Measurements from ENCODE around the gene ESCO1.
"Not testable (repeated sequence)": the region's sequence is repeated elsewhere in the genome, so short reads cannot be mapped to it uniquely, and the experiment has no call there.

ESCO1 gene

DNA sequence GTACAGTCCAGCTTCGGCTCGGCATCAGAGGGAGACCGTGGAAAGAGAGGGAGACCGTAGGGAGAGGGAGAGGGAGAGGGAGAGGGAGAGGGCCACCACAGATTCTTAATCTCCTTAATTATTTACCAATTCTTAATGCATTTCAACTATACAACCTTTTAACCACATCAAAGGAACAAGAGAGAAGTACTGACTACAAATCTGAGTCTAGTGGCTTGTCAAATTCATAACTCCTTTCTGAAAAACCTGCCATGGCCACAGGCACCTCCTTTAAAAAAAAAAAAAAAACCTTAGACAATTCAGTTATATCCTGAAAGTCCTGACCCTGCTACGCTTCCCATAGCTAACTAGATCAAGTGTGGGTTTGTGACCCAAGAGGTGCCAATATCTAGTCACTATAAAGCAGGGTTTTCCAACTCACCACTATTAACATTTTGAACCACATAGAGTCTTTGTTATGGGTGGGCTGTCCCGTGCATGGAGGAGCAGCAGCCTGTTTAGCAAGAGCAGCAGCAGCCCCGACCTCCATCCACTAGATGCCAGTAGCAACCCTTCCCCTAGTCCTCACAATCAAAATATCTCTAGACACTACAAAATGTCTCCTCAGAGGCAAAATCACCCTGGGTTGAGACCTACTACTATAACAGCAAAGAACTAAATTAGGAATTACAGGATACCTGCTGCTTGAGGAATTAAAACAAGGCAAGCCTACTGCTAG lies 6.8 kb downstream of the ESCO1 start:
- DNase-seq (ENCODE audit: low read depth), result no peak

DNA sequence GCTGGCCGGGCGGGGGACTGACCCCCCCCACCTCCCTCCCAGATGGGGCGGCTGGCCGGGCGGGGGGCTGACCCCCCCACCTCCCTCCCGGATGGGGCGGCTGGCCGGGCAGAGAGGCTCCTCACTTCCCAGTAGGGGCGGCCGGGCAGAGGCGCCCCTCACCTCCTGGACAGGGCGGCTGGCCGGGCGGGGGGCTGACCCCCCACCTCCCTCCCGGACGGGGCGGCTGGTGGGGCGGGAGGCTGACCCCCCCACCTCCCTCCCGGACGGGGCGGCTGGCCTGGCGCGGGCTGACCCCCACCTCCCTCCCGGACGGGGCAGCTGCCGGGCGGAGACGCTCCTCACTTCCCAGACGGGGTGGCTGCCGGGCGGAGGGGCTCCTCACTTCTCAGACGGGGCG lies 8.1 kb downstream of the ESCO1 start:
- not testable (repeated sequence) for DNase-seq (ENCODE audit: low read depth)

DNA sequence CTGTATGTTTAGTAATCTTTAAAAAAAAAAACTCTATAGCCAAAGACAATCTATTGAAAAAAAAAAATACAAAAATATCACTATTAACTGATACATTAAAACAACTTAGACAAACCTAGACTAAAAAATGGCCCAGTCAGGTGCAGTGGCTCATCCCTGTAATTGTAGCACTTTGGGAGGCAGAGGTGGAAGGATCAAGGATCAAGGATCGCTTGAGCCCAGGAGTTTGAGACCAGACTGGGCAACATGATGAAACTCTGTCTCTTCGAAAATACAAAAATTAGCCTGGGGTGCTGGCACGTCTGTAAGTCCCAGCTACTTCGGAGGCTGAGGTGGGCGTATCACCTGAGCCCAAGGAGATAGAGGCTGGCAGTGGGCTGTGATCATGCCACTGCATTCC lies 16.1 kb downstream of the ESCO1 start:
- DNase-seq (ENCODE audit: low read depth), result no peak

DNA sequence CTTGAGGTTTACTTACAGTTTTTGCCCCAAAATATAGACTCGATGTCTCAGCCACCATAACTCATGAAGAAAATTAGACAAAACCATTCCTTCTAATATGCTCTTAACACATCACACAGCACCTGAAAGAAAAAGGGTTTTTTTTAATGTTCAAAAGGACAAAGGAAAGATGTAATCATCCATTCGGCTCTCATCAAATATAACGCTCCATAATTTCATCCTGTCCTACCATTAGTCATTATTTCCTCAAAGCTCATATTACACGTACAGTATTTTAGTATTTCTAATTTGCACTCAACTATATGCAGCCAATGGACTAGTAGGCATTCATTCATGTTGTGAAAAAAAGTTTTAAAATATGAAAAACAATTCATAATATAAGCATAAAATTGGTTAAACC lies 24.8 kb downstream of the ESCO1 start:
- DNase-seq (ENCODE audit: low read depth), result no peak

DNA sequence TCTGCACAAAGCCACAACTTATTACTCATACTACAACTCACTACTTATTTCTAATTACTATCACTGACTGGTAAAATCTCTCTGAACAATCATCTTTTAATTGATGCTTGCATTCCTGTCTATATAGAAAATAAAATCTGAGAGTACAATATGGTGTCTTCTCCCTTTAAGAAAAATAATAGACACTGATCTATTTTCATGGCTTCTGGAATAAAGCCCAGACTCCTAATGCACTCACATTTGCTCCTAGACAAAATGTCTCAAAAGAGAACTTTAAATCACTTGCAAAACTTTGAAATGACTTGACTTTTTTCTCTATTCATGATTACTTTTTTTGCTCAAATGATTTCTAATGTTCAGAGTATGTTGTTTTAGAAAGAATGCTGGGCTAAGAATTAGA lies 28.7 kb downstream of the ESCO1 start:
- no peak for DNase-seq (ENCODE audit: low read depth)

DNA sequence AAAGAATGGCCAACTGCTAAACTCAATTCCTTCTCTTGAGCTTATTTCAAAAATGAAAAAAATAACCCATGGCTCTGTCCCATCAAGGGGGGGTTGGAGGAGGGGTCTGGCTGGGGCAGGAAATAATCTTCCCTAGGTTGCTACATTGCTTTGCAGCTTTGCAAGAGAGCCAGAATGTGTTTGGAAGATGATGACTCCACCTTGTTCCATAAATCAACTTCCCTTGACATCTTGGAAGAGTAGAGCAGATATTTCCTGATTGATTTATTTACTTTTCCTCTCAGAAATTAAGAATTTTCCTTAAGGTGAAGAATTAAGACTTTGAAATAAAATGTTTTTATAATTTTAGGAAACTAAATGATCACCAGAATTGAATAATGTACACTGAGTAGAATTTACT lies 41.3 kb downstream of the ESCO1 start:
- DNase-seq (ENCODE audit: low read depth), result no peak

DNA sequence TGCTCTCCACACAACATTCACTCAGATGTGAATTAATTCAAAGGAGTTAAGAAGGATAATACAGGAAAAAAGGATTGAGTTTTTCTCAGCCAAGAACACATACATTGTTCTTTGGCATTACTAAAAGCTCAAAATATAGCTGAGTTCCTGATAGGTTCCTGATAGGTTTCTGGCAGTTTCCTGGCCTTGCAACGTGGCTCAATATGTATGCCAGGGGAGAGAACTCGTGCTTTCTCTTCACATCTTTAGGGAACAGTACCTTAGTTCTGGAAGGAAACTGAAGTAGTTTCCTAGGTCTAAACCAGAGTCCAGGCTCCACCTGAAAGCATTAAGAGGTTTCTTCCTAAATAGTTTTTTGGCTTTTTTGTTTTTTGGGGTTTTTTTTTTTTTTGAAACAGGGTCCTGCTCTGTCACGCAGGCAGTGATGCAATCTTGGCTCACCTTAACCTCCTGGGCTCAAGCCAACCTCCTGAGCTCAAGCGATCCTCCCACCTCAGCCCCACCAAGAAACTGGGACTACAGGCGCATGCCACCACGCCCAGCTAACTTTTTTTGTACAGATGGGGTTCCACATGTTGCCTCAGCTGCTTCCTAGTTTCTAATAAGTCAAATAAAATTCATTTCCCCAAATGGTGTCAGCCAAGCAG lies 42.8 kb downstream of the ESCO1 start:
- DNase-seq (ENCODE audit: low read depth), result no peak

DNA sequence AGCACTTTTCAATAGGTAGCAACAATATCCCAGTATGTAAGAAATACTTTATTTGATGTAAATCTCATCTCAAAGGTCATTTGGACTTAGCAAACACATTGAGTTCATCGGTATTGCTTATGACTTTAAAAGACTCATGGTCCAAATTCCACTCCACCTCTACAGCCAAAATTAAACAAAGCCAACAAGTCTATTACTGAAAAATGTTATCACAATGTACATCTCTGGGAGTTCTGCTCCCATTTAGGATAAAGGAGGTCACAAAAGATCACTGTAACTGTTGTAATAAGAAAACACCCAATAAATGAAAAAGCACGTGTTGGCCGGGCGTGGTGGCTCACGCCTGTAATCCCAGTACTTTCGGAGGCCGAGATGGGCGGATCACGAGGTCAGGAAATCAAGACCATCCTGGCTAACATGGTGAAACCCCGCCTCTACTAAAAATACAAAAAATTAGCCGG lies 50.0 kb downstream of the ESCO1 start:
- no peak for DNase-seq (ENCODE audit: low read depth)

DNA sequence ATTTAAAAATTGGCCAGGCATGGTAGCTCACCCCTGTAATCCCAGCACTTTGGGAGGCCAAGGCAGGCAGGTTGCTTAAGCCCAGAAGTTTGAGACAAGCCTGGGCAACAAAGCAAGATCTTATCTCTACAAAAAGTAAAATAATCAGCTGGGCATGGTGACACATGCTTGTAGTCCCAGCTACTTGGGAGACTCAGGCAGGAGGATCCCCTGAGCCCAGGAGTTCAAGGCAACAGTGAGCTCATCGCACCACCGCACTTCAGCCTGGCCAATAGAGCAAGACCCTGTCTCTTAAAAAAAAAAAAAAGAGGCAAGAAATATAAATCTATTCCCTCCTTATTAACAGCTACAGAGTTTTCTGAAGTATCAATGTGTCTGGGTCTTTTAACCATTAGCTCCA lies 51.9 kb downstream of the ESCO1 start:
- DNase-seq (ENCODE audit: low read depth), result no peak

DNA sequence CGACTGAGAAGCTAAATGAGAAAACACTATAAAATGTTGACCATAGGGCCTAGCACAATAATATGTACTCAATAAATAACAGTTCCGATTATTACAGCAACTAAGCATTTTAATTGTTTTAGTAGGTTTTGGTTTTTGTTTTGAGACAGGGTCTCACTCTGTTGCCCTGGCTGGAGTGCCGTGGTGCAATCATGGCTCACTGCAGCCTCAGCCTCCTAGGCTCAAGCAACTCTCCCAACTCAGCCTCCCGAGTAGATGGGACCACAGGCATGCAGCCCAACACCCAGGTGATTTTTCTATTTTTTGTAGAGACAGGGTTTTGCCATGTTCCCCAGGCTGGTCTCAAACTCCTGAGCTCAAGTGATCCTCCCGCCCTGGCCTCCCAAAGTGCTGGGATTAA lies 54.1 kb downstream of the ESCO1 start:
- DNase-seq (ENCODE audit: low read depth), result no peak

DNA sequence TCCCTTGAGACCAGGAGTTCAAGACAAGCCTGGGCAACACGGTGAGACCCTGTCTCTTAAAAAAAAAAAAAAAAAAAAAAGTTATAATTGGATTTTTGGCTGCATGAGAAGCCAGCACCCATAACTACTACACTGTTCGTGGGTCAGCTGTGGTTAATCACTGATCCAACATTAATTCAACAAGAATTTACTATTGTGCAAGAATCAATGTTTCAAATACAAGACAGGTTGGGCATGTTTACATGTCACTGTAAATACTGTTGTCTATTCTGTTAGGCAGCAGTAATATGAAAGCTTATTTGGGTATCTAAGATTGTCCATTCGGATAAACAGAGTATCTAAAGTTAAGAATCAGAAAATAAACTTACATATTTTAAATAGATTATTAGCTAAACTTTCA lies 62.3 kb downstream of the ESCO1 start:
- DNase-seq (ENCODE audit: low read depth), result no peak

DNA sequence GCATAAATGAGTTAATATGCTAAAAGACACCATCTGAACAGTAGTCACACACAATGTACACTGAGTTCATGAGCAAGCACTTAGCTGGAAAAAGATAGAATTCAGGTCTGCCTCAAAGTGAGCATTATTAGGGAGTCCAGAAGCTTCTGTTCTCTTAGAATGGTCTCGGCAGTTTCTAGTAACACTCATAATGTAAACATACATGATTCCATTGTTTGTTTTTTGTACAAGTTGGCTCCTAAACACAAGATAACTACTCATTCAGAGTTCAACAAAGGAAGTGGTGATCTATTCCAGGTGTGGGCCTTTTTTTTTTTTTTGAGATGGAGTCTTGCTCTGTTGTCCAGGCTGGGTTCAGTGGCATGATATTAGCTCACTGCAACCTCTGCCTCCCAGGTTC lies 66.2 kb downstream of the ESCO1 start:
- no peak for DNase-seq (ENCODE audit: low read depth)

DNA sequence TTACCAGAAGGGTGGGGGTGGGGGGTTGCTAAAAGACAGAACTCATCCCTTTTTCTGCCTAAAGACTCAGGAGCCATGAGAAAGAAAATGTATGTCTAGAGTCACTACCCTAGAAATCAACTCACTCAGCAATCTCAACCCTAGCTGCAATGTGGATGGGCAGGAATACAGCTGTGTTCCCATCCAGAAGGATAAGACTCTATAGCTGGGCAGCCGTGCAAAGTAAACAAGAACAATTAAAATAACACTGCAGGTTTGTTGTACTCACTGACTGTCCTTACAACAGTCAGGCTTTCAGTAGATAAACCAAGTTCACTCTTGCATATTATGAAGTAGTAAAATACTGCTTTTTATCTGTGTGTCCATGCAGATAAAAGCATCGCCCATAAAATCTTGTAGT lies 74.0 kb downstream of the ESCO1 start:
- no peak for DNase-seq (ENCODE audit: low read depth)

DNA sequence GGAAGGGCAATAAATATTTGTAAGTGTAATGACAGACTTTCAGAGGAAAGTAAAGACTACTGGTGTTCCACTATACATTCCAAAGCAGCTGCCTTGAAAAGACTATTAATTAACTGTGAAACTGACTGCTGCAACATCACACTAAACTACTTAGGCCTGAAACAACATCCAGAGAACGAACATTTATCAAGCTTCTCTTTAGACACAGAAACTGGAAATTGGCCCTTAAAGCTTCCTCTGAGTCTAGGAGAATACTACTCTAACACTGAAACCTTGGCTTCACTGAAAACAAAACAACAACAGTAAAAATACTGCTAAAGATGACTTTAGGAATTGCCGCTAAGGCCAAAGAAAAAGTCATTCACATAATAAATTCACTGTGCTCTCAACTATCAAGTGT lies 74.6 kb downstream of the ESCO1 start:
- DNase-seq (ENCODE audit: low read depth), result no peak

DNA sequence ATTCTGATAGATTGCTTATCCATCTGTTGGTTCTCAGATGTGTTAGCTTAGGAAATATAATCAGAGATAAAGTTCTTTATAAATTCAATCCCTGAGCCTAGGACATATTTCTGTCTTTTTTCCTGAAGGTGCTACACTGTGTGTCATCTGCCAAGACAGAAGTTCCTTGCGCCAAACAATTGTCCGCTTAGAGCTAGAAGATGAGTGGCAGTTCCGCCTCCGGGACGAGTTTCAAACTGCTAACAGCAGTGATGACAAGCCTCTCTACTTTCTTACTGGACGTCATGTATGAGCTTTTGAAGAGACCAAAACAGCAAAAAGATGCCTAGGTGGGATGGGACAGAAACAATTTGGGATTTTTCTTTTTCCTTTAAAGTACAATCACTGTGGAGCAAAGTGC lies 78.0 kb downstream of the ESCO1 start:
- DNase-seq (ENCODE audit: low read depth), result no peak

DNA sequence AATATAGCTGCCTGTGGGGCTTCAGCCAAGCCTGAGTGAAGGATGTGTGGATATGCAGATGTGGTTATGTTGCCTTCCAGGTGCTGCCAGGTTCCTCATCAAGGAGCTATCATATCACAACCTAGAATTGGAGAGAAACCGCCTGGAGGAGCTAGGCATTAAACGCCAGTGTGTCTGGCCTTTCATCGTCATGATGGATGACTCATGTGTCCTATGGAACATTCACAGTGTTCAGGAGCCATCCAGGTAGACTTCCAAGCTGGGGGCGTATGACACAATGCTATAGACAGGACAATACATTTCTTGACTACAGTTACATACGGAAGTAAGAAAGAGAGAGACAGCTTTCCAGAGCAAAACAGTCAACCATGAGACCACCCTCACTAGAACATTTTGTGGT lies 86.8 kb downstream of the ESCO1 start:
- no peak for DNase-seq (ENCODE audit: low read depth)

DNA sequence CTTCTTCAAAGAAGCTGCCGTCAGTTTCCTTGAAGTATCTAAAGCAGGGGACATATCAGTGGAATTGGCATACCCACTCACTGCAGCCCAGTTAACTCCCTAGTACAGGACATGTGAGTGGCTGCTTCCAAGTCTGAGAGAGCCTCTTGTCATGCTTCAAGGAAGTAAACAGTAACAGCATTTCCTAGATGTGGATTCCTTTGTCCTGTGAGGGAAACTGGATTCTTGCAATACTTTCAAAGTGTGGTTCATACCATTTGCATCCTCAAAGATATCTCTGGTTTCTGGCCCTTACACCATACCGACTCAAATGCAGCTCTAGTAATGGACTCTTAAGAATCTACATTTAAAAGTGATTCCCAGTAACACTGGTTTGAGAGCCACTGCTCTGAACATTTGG lies 87.2 kb downstream of the ESCO1 start:
- no peak for DNase-seq (ENCODE audit: low read depth)

DNA sequence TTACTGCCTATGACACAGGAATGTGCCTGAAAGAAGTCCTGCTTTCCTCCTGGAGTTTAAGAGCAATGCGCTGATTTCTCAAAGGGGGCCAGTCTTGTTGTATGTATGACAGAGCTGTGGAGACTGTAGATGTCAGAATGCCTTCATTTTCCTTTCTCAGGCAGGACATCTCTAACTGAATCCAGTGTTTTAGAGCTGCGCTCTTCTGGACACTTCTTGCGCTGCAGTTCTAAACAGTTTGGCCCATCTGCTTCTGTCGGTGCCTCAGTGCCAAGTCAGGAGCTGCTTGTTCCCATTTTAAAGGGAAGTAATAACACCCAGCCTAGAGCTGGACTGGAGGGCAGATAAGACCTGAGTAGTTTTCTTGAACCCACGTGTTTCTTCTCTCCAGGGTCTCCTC lies 91.4 kb downstream of the ESCO1 start:
- no peak for DNase-seq (ENCODE audit: low read depth)

DNA sequence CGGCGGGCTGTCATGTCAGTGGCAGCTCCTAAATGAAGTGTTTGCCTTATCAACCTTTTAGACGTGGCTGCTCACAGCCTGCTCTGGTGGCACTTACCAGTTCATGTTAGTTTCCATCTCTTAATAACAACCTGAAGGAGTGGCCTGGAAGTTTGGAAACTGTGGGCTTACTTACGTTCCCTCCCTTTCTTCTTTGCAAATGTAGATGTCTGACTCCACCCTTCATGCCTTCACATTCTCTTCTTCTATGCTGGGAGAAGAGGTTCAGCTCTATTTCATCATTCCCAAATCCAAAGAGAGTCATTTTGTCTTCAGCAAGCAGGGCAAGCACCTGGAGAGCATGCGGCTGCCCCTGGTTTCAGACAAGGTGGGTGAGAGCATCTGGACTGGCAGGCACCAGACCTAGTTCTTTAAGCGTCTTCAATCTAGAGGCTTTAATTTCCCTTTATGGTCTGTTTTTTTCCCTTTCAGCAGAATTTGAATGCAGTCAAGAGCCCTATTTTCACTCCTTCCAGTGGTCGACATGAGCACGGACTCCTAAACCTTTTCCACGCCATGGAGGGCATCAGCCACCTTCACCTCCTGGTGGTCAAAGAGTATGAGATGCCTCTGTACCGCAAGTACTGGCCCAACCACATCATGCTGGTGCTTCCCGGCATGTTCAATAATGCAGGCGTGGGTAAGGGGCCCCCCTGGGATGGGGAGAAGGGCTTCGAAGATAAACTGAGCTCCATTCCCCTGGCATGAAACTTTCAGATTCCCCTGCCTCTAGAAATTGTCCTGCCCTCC lies 92.4 kb downstream of the ESCO1 start:
- no peak for DNase-seq (ENCODE audit: low read depth)

DNA sequence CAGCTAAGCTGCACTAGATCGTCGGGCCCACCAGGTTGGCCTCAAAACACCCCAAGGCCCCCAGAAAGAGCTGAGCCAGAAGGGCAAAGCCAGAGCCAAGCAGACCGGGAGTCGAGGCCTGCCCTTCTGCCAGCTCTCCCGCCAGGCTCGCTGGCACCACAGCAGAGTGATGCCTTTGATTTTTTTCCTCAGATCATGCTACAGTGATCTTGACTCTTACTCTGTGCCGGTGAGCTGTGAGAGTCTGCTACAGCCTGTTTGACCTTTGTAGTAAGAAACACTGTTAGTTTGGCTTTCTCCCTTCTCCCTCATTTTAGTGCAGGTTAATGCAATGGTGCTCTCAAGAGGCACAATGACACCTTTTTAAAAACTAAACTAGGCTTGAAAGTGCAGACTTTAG lies 97.8 kb downstream of the ESCO1 start:
- no peak for DNase-seq (ENCODE audit: low read depth)

DNA sequence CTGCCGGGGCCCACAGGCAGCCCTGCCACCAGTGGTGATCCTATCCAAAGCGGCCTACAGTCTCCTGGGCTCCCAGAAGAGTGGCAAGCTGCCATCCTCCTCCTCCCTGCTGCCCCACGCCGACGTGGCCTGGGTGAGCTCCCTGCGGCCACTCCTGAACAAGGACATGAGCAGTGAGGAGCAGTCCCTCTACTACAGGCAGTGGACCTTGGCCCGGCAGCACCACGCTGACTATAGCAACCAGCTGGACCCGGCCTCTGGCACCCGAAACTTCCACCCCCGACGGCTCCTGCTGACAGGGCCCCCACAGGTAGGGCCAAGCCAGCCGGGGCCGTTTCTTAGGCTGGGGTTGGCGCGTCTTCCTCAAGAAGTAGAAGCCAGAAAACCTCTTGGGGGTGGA lies 100.5 kb downstream of the ESCO1 start:
- DNase-seq (ENCODE audit: low read depth), result no peak

DNA sequence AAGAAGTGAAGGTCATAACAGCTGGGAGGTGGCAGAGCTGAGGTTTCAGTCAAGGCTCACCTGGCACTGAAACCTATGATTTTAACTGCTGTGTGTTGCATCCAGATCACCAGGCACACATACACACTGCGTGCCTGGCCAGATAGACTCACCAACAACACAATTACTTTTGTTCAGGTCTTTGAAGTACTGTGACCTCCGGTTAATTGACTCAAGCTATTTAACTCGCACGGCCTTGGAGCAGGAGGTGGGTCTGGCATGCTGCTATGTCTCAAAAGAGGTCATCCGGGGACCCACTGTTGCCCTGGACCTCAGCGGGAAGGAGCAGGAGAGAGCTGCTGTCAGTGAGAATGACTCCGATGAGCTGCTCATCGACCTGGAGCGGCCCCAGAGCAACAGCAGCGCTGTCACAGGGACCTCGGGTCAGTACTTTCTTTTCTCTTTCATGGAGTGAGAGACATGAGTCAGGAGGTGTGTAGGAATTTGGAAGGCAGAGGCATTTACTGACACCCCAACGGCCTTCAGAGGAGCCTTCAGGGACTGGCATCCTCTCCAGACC lies 104.1 kb downstream of the ESCO1 start:
- DNase-seq (ENCODE audit: low read depth), result no peak

DNA sequence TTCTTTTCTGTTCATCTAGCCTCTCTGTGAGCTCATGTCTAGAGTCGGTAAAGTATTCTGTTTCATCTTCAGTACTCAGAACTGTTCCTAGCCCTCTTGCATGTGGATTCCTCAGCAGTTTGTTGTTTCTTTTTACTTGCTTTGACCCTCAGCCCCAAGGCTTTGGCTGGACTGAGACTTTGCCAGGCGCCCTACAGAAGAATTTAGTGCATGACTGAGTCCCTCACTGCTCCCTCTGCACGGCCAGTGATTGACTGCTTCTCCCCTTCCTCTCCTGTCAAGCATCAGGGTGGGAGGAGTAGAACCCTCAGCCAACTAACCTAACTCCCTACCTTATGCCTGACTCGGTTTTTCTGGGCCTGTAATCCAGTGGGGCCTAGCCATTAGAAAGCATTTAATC lies 109.8 kb downstream of the ESCO1 start:
- no peak for DNase-seq (ENCODE audit: low read depth)
